Stimulated activated CD4-positive, alpha-beta T cell treated with anti-CD3 and anti-CD28 coated beads, TNF-alpha, amount 100 ng/mL, for 4 hours (primary cell): ENCODE results near the gene MEOX1.

Experiments
- DNase-seq, 3 experiments: peaks; one replicate each; pipeline ENCODE4 v3.0.0-alpha.2; 2020; ENCODE audit warnings: low read depth in 3 of 3

The MEOX1 gene

DNA sequence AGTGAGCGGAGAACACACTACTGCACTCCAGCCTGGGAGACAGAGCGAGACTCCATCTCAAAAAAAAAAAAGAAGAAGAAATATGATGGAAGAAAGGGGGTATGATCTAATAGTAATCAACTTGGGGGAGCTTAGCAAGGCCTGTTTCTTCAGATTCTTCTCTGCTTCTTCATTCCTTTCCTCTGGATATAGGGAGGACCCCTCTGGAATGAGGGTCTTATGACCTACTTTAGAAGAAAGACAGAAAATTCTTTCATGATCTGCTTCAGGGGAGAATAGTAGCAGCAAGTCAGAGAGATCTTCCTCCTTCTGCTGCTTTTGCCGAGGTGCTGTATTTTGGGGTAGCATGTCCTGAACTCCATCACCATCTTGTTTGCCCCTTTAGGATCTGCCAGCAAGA lies 70.7 kb downstream of the MEOX1 start:
- no peak for DNase-seq
